DND-41 (cell line): ENCODE results near the gene FBXO15.

ENCODE experiments used
- EZH2 ChIP-seq: IDR thresholded peaks from 3 replicates; pipeline ENCODE4 v1.6.1; 2012; ENCODE audit warnings: borderline replicate concordance, low read depth, mild to moderate bottlenecking, moderate library complexity, low read length, inconsistent platforms; ENCODE audit not compliant: severe bottlenecking
- TF ChIP-seq, protein P1 (sequence below): IDR thresholded peaks from 2 replicates; pipeline ENCODE4 v1.5.1; 2012; ENCODE audit warnings: borderline replicate concordance, low read length, moderate library complexity, mild to moderate bottlenecking; ENCODE audit not compliant: poor library complexity, severe bottlenecking; ENCODE audit errors: extremely low read depth

DNA sequence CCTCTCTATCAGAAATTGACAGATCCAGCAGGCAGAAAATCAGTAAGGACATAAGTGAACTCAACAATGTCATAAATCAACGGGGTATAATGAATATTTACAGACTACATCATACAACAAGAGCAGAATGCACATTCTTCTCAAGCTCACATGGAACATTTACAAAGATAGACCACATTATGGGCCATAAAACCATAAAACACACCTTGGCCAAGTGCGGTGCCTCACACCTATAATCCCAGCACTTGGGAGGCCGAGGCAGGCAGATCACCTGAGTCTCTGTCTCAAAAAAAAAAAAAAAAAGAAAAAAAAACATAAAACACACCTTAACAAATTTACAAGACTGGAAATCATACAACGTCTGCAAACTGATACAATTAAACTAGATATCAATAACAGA, 36.7 kb downstream of the FBXO15 start:
- TF ChIP-seq, protein P1, sequence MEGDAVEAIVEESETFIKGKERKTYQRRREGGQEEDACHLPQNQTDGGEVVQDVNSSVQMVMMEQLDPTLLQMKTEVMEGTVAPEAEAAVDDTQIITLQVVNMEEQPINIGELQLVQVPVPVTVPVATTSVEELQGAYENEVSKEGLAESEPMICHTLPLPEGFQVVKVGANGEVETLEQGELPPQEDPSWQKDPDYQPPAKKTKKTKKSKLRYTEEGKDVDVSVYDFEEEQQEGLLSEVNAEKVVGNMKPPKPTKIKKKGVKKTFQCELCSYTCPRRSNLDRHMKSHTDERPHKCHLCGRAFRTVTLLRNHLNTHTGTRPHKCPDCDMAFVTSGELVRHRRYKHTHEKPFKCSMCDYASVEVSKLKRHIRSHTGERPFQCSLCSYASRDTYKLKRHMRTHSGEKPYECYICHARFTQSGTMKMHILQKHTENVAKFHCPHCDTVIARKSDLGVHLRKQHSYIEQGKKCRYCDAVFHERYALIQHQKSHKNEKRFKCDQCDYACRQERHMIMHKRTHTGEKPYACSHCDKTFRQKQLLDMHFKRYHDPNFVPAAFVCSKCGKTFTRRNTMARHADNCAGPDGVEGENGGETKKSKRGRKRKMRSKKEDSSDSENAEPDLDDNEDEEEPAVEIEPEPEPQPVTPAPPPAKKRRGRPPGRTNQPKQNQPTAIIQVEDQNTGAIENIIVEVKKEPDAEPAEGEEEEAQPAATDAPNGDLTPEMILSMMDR = no peak
- no peak for TF ChIP-seq EZH2
